Measurements from ENCODE around the gene NPAS3. TPM values are rescaled to one million over a fixed set of nuclear protein-coding genes. Genes with fewer than 3 reads are reported as not detected.

The NPAS3 gene
- total and polyA plus RNA-seq, 2 of the 8 experiments (the other 6 are each of a cell fraction or from before 2014, with no cell fraction given) = 0.11 to 0.60 TPM

DNA sequence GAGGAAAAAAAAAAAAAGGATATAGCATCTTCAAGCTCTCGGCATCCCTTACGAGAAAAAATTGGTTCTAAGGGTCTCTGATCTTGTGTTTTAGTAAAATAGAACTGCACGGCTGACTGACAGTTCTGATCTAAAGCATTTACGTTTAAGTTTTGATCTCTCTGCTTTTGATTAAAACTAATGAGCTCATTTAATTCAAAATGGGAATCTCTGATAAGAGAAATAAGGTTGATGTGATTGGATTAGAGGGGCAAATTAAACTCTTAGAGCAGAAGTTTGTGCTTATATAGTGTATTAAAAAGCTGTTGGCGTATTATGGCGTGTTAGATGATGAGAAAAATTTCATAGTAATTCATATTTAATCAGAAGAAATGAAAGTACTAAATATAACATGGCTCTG is 794.6 kb downstream of the NPAS3 start (continued):
- TF ChIP-seq, protein P1, sequence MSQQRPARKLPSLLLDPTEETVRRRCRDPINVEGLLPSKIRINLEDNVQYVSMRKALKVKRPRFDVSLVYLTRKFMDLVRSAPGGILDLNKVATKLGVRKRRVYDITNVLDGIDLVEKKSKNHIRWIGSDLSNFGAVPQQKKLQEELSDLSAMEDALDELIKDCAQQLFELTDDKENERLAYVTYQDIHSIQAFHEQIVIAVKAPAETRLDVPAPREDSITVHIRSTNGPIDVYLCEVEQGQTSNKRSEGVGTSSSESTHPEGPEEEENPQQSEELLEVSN (IDR thresholded peaks at IDR 0.05) = no peak
- TF ChIP-seq JUN (IDR thresholded peaks at IDR 0.05; ENCODE audit: low read depth, low read length) (no peak), SP1 (IDR thresholded peaks at IDR 0.05; ENCODE audit: low read depth, low read length) (no peak), TBP (IDR thresholded peaks at IDR 0.05; ENCODE audit: low read depth, low read length) (no peak), KDM5A (IDR thresholded peaks at IDR 0.05; ENCODE audit: low read length) (no peak), HDAC6 (IDR thresholded peaks at IDR 0.05; ENCODE audit: low read depth, low read length) (no peak), BRCA1 (IDR thresholded peaks at IDR 0.05; ENCODE audit: low read depth, low read length) (no peak)

Data from H1 (cell line).